Kidney (tissue), 14 donors: ENCODE data around the gene C10orf90. TPM values are rescaled to one million over a fixed set of nuclear protein-coding genes. Genes with fewer than 3 reads are reported as not detected.

Source experiments
- DNase-seq, 5 donors: peaks; one replicate each; pipeline ENCODE4 v3.0.0-alpha.2; 2013 to 2020
- FAIRE-seq: peaks from 2 replicates; lab custom pipeline; 2012; peaks lifted over from hg19 to GRCh38; lab: Jason Lieb, UNC
- H3K27ac ChIP-seq, 2 donors: one replicate each; pipeline ENCODE4 v1.7.0; 2013; ENCODE audit warnings: low read depth in 2 of 2, low read length in 2 of 2, inconsistent platforms in 1 of 2
- H3K27me3 ChIP-seq: one replicate; pipeline ENCODE4 v1.7.1; 2013; ENCODE audit warnings: low read length, inconsistent platforms; ENCODE audit not compliant: control insufficient read depth, insufficient read depth
- H3K36me3 ChIP-seq, 3 donors: one replicate each; pipeline versions ENCODE4 v1.7.0 to v1.7.1; 2013; ENCODE audit warnings: low read length in 3 of 3, control low read depth in 1 of 3, inconsistent platforms in 1 of 3; ENCODE audit not compliant: insufficient read depth in 3 of 3, control insufficient read depth in 2 of 3
- H3K4me1 ChIP-seq, 3 donors: one replicate each; pipeline versions ENCODE4 v1.7.0 to v1.7.1; 2013; ENCODE audit warnings: low read length in 3 of 3, inconsistent platforms in 1 of 3, low read depth in 1 of 3; ENCODE audit not compliant: control insufficient read depth in 2 of 3, insufficient read depth in 2 of 3
- H3K4me3 ChIP-seq, 3 donors: one replicate each; pipeline versions ENCODE4 v1.7.0 to v1.8.1; 2013; ENCODE audit warnings: low read length in 3 of 3, control low read depth in 1 of 3, inconsistent platforms in 1 of 3
- H3K9ac ChIP-seq, 3 donors: one replicate each; pipeline versions ENCODE4 v1.7.0 to v1.7.1; 2013; ENCODE audit warnings: low read length in 3 of 3, control low read depth in 1 of 3, inconsistent platforms in 1 of 3
- H3K9me3 ChIP-seq, 3 donors: one replicate each; pipeline versions ENCODE4 v1.7.0 to v1.7.1; 2013; ENCODE audit warnings: low read length in 3 of 3, control low read depth in 1 of 3, inconsistent platforms in 1 of 3; ENCODE audit not compliant: control insufficient read depth in 2 of 3, insufficient read depth in 1 of 3
- CTCF ChIP-seq: IDR thresholded peaks from 3 replicates; pipeline ENCODE4 v1.5.1; 2012; ENCODE audit warnings: mild to moderate bottlenecking, moderate library complexity, borderline replicate concordance; ENCODE audit not compliant: insufficient read depth; ENCODE audit errors: extremely low read depth
- intact Hi-C: fragments of 100-400 bp; cut with DNase I; formaldehyde crosslinking; loops from one replicate; pipeline ENCODE4 v1.11.1; 2022
- polyA plus RNA-seq: library from polyadenylated mRNA; stranded (reverse); fragments of 350-450 nt; fragmentation: Illumina TruSeq; extraction: RNeasy Lipid Tissue Mini Kit (QIAGEN cat#74804); gene quantifications from one replicate; pipeline ENCODE4 v1.2.3, GENCODE V29; 2014; ENCODE audit warnings: low read depth, low replicate concordance; ENCODE audit not compliant: insufficient read depth
- total RNA-seq: library from RNA; stranded (reverse); fragmentation: NEBNext Ultra II Directional; extraction: Animal tissue kit (Norgen Biotek cat#: 25700); gene quantifications from one replicate; pipeline ENCODE4 v1.2.1, GENCODE V29; 2021
- donor health status: control.
- donor health status: control.
- donor health status: control.
- donor health status: control.
- donor health status: control.
- donor health status: DM: yes; HTN: yes; CAD: no.
- donor health status: Normal renal cell carcinoma (clear cell type).

The C10orf90 gene
- total and polyA plus RNA-seq, 2 donors from 2014 or later: 0.30 TPM; not detected in 1

- no peaks in the 10 kb centered on the region for H3K4me1 ChIP-seq
- H3K27me3 ChIP-seq: no peaks in the 10 kb centered on the region
- H3K36me3 ChIP-seq: no peaks in the 10 kb centered on the region
- no peaks in the 10 kb centered on the region for H3K9me3 ChIP-seq
- H3K27ac ChIP-seq: no peak overlapping the region
- FAIRE-seq (no peak), DNase-seq (no peak)
- H3K4me3 ChIP-seq: no peak overlapping the region
- no peak overlapping the region for H3K9ac ChIP-seq
- no peak for TF ChIP-seq CTCF
- intact Hi-C loops: no loop called here
These were observed 149.1 kb downstream of the C10orf90 start for GRCh38 chr10:126521399-126521798.

GRCh38 chr10:126520751-126521317 is 149.7 kb downstream of the C10orf90 start:
- TF ChIP-seq CTCF: no peak
- Histone ChIP-seq H3K4me3 (no peak overlapping the region), H3K9ac (no peak overlapping the region), H3K4me1 (no peaks in the 10 kb centered on the region), H3K9me3 (no peaks in the 10 kb centered on the region), H3K27me3 (no peaks in the 10 kb centered on the region), H3K27ac (no peak overlapping the region), H3K36me3 (no peaks in the 10 kb centered on the region)
- intact Hi-C loops: no loop called here
- FAIRE-seq: no peak
- no peak for DNase-seq

GRCh38 chr10:126519992-126520391 is 150.5 kb downstream of the C10orf90 start:
- H3K27me3 ChIP-seq: no peaks in the 10 kb centered on the region
- H3K4me1 ChIP-seq: no peaks in the 10 kb centered on the region
- H3K4me3 ChIP-seq: no peak overlapping the region
- FAIRE-seq (no peak), DNase-seq (no peak)
- no peaks in the 10 kb centered on the region for H3K9me3 ChIP-seq
- H3K9ac ChIP-seq: no peak overlapping the region
- H3K36me3 ChIP-seq: no peaks in the 10 kb centered on the region
- TF ChIP-seq CTCF: no peak
- intact Hi-C loops: no loop called here
- H3K27ac ChIP-seq: no peak overlapping the region

GRCh38 chr10:126519185-126519584 is 151.3 kb downstream of the C10orf90 start:
- intact Hi-C loops: no loop called here
- Histone ChIP-seq H3K4me1 (no peaks in the 10 kb centered on the region), H3K27ac (no peak overlapping the region), H3K4me3 (no peak overlapping the region), H3K36me3 (no peaks in the 10 kb centered on the region), H3K27me3 (no peaks in the 10 kb centered on the region), H3K9me3 (no peaks in the 10 kb centered on the region), H3K9ac (no peak overlapping the region)
- DNase-seq (no peak), FAIRE-seq (no peak)
- no peak for TF ChIP-seq CTCF
